GM18951 (cell line): Measurements from ENCODE around the gene SLC35B2.

Experiments used
- POLR2A ChIP-seq: IDR thresholded peaks from 4 replicates; pipeline ENCODE4 v1.6.1; 2011; ENCODE audit warnings: mild to moderate bottlenecking; ENCODE audit not compliant: insufficient read length, insufficient read depth; ENCODE audit errors: extremely low read depth
- in situ Hi-C: fragments of 300-500 bp; cut with MboI; formaldehyde crosslinking; loops from one replicate; pipeline ENCODE4 v1.12.0; 2022; ENCODE audit warnings: low sequenced_read_pairs, mixed read lengths, inconsistent platforms; ENCODE audit not compliant: unreplicated experiment

The SLC35B2 gene

GRCh38 chr6:44269178-44269920 lies 12.0 kb upstream of the SLC35B2 start:
- in situ Hi-C loops: no loop called here
- no peak for TF ChIP-seq POLR2A

GRCh38 chr6:44268095-44268628 lies 10.8 kb upstream of the SLC35B2 start:
- in situ Hi-C loops: no loop called here
- no peak for TF ChIP-seq POLR2A

- no peak for TF ChIP-seq POLR2A
Observed at GRCh38 chr6:44267252-44267651, 9.9 kb upstream of the SLC35B2 start.

GRCh38 chr6:44266347-44266746 lies 9.0 kb upstream of the SLC35B2 start:
- in situ Hi-C loops: no loop called here
- no peak for TF ChIP-seq POLR2A

More at GRCh38 chr6:44267252-44267651, 9.9 kb upstream of the SLC35B2 start:
- in situ Hi-C loops: no loop called here

- TF ChIP-seq POLR2A: no peak
- in situ Hi-C loops: no loop called here
Observed at GRCh38 chr6:44265722-44266233, 8.4 kb upstream of the SLC35B2 start.

GRCh38 chr6:44265007-44265721 lies 7.8 kb upstream of the SLC35B2 start, which contains the start of gene NFKBIE:
Gene NFKBIE (minus strand): TSS chr6:44265551. CDS start chr6:44265346, 205 bp downstream.
- TF ChIP-seq POLR2A: peak; percentile 91
- in situ Hi-C loops: no loop called here

GRCh38 chr6:44264154-44265006 lies 7.1 kb upstream of the SLC35B2 start:
- in situ Hi-C loops: no loop called here
- peak; percentile 39 for TF ChIP-seq POLR2A

- peak; percentile 63 for TF ChIP-seq POLR2A
- in situ Hi-C loops: no loop called here
Observed at GRCh38 chr6:44263354-44264100, 6.2 kb upstream of the SLC35B2 start.

GRCh38 chr6:44262467-44263353 lies 5.4 kb upstream of the SLC35B2 start:
- in situ Hi-C loops: no loop called here
- peak; percentile 17 for TF ChIP-seq POLR2A

- in situ Hi-C loops: no loop called here
- TF ChIP-seq POLR2A: no peak
Observed at GRCh38 chr6:44261581-44261980, 4.3 kb upstream of the SLC35B2 start.
